H1 (cell line): ENCODE results near the gene TNFRSF18. TPM values are rescaled to one million over a fixed set of nuclear protein-coding genes. Genes with fewer than 3 reads are reported as not detected.
A peak's percentile ranks its signal among the peaks of the same experiment; 100 is the strongest.

Source experiments
- CTCF ChIA-PET: fragments of 300-600 bp; sonication (Branson Sonifier 250); formaldehyde crosslinking; loops from one replicate; lab custom pipeline; 2021; ENCODE audit not compliant: partially characterized antibody; lab: Charles Lee
- POLR2A ChIA-PET: fragments of 300-600 bp; sonication (Branson Sonifier 250); formaldehyde crosslinking; loops from one replicate; lab custom pipeline; 2021; ENCODE audit warnings: inconsistent platforms; ENCODE audit not compliant: partially characterized antibody; lab: Charles Lee
- DNase-seq, 2 experiments: peaks; one replicate each; pipeline versions ENCODE4 v3.0.0 to v3.0.0-alpha.2; 2010 to 2022; ENCODE audit warnings: low spot score in 2 of 2, low read depth in 1 of 2, mixed read lengths in 1 of 2
- FAIRE-seq: peaks from 2 replicates; lab custom pipeline; 2011; peaks lifted over from hg19 to GRCh38; lab: Jason Lieb, UNC
- H2AFZ ChIP-seq: 2 replicates; pipeline ENCODE4 v1.8.1; 2012; ENCODE audit warnings: low read length, inconsistent platforms
- H2AK5ac ChIP-seq: 2 replicates; pipeline ENCODE4 v1.6.1; 2013; ENCODE audit warnings: low read depth, low read length
- H2BK120ac ChIP-seq: replicated peaks from 2 replicates; pipeline ENCODE3; 2013; ENCODE audit warnings: low read depth, low read length, inconsistent platforms
- H2BK12ac ChIP-seq: 2 replicates; pipeline ENCODE4 v1.6.1; 2013; ENCODE audit warnings: low read depth, low read length
- H2BK15ac ChIP-seq: 2 replicates; pipeline ENCODE4 v1.6.1; 2013; ENCODE audit warnings: low read length
- H2BK20ac ChIP-seq: 2 replicates; pipeline ENCODE4 v1.6.1; 2013; ENCODE audit warnings: low read length
- H2BK5ac ChIP-seq: 2 replicates; pipeline ENCODE4 v1.6.1; 2013; ENCODE audit warnings: low read depth, low read length
- H3K14ac ChIP-seq: 2 replicates; pipeline ENCODE4 v1.6.1; 2013; ENCODE audit warnings: inconsistent platforms; ENCODE audit not compliant: insufficient read length
- H3K18ac ChIP-seq: 2 replicates; pipeline ENCODE4 v1.6.1; 2013; ENCODE audit warnings: low read length; ENCODE audit errors: extremely low read depth
- H3K23ac ChIP-seq: 2 replicates; pipeline ENCODE4 v1.6.1; 2013; ENCODE audit warnings: inconsistent platforms; ENCODE audit not compliant: insufficient read length
- H3K23me2 ChIP-seq: 2 replicates; pipeline ENCODE4 v1.6.1; 2013; ENCODE audit warnings: low read depth, low read length
- H3K27ac ChIP-seq: 2 replicates; pipeline ENCODE4 v1.6.1; 2011; ENCODE audit warnings: low read depth, low read length, inconsistent platforms
- H3K27me3 ChIP-seq, 4 experiments: replicated peaks in 1 of 4; 1 replicate in 1 of 4; 2 replicates in 3 of 4; pipeline versions ENCODE4 v1.6.1 to v1.8.1; 2011 to 2013; ENCODE audit warnings: low read length in 3 of 4, mild to moderate bottlenecking in 3 of 4, inconsistent platforms in 2 of 4, mixed read lengths in 2 of 4, moderate library complexity in 1 of 4; ENCODE audit not compliant: control insufficient read depth in 3 of 4, insufficient read depth in 3 of 4; ENCODE audit errors: extremely low read depth in 1 of 4
- H3K36me3 ChIP-seq, 4 experiments: 2 replicates each; pipeline versions ENCODE4 v1.6.1 to v1.8.1; 2011 to 2013; ENCODE audit warnings: mild to moderate bottlenecking in 4 of 4, low read length in 3 of 4, moderate library complexity in 2 of 4, control low read depth in 1 of 4, inconsistent platforms in 1 of 4; ENCODE audit not compliant: insufficient read depth in 4 of 4, control insufficient read depth in 2 of 4
- H3K4ac ChIP-seq: replicated peaks from 2 replicates; pipeline ENCODE3; 2013; ENCODE audit warnings: low read length, low read depth, mixed read lengths, inconsistent platforms; ENCODE audit not compliant: insufficient read length
- H3K4me1 ChIP-seq, 4 experiments: replicated peaks in 1 of 4; 1 replicate in 1 of 4; 2 replicates in 3 of 4; pipeline versions ENCODE4 v1.6.1 to v1.8.1; 2011 to 2013; ENCODE audit warnings: low read length in 3 of 4, inconsistent platforms in 2 of 4, mixed read lengths in 1 of 4; ENCODE audit not compliant: insufficient read depth in 4 of 4, control insufficient read depth in 3 of 4
- H3K4me2 ChIP-seq, 2 experiments: 2 replicates each; pipeline versions ENCODE4 v1.6.1 to v1.8.1; 2011 to 2013; ENCODE audit warnings: low read depth in 2 of 2, low read length in 2 of 2, control low read depth in 1 of 2, inconsistent platforms in 1 of 2, mild to moderate bottlenecking in 1 of 2; ENCODE audit not compliant: insufficient read depth in 1 of 2
- H3K4me3 ChIP-seq, 4 experiments: fragments of 200-600, 300-600 bp in 1 of 4; sonication (generic), shearing (Covaris generic), sonication (Bioruptor Twin) in 1 of 4; 2 replicates each; pipeline versions ENCODE4 v1.5.1 to v1.8.1; 2011 to 2016; ENCODE audit warnings: low read length in 4 of 4, low read depth in 3 of 4, control low read depth in 2 of 4, inconsistent platforms in 2 of 4, mild to moderate bottlenecking in 2 of 4, mixed read lengths in 1 of 4, moderate library complexity in 1 of 4; ENCODE audit not compliant: insufficient read depth in 2 of 4; ENCODE audit errors: extremely low read depth in 1 of 4
- H3K56ac ChIP-seq: replicated peaks from 2 replicates; pipeline ENCODE3; 2013; ENCODE audit warnings: low read depth, mild to moderate bottlenecking, mixed read lengths, low read length, inconsistent platforms; ENCODE audit not compliant: insufficient read length
- H3K79me1 ChIP-seq: 2 replicates; pipeline ENCODE4 v1.6.1; 2013; ENCODE audit warnings: low read depth, low read length, control low read depth
- H3K79me2 ChIP-seq, 2 experiments: 2 replicates each; pipeline versions ENCODE4 v1.6.1 to v1.8.1; 2012 to 2013; ENCODE audit warnings: low read length in 2 of 2, mild to moderate bottlenecking in 2 of 2, inconsistent platforms in 1 of 2; ENCODE audit not compliant: insufficient read depth in 2 of 2, control insufficient read depth in 1 of 2
- H3K9ac ChIP-seq, 4 experiments: replicated peaks in 1 of 4; 1 replicate in 1 of 4; 2 replicates in 3 of 4; pipeline versions ENCODE4 v1.6.1 to v1.8.1; 2011 to 2013; ENCODE audit warnings: low read depth in 3 of 4, low read length in 3 of 4, control low read depth in 2 of 4, mild to moderate bottlenecking in 2 of 4, moderate library complexity in 2 of 4, inconsistent platforms in 1 of 4; ENCODE audit errors: extremely low read depth in 1 of 4
- H3K9me3 ChIP-seq, 2 experiments: 2 replicates each; pipeline versions ENCODE4 v1.6.1 to v1.8.1; 2012 to 2013; ENCODE audit warnings: mild to moderate bottlenecking in 2 of 2, moderate library complexity in 2 of 2, control low read depth in 1 of 2, inconsistent platforms in 1 of 2, low read depth in 1 of 2, low read length in 1 of 2, mixed read lengths in 1 of 2; ENCODE audit not compliant: insufficient read depth in 2 of 2
- H4K20me1 ChIP-seq, 2 experiments: replicated peaks in 1 of 2; 2 replicates each; pipeline versions ENCODE3 to v1.8.1; 2011 to 2013; ENCODE audit warnings: inconsistent platforms in 2 of 2, low read length in 2 of 2, mild to moderate bottlenecking in 1 of 2; ENCODE audit not compliant: insufficient read depth in 2 of 2, control insufficient read depth in 1 of 2
- H4K5ac ChIP-seq: 2 replicates; pipeline ENCODE4 v1.6.1; 2013; ENCODE audit warnings: low read length, low read depth, mixed read lengths, inconsistent platforms; ENCODE audit not compliant: insufficient read length
- H4K8ac ChIP-seq: 2 replicates; pipeline ENCODE4 v1.8.0; 2013; ENCODE audit warnings: mild to moderate bottlenecking, moderate library complexity, low read length, inconsistent platforms; ENCODE audit not compliant: insufficient read depth; ENCODE audit errors: extremely low read depth
- H4K91ac ChIP-seq: replicated peaks from 2 replicates; pipeline ENCODE3; 2013; ENCODE audit warnings: low read length, mixed read lengths, inconsistent platforms; ENCODE audit not compliant: insufficient read length
- ATF2 ChIP-seq: IDR thresholded peaks from 2 replicates; pipeline ENCODE4 v1.6.1; 2012; ENCODE audit warnings: low read length, inconsistent platforms
- ATF3 ChIP-seq: IDR thresholded peaks from 2 replicates; pipeline ENCODE4 v1.6.1; 2011; ENCODE audit warnings: low read depth, mild to moderate bottlenecking, low read length; ENCODE audit not compliant: insufficient read depth
- GABPA ChIP-seq: IDR thresholded peaks from 2 replicates; pipeline ENCODE4 v1.6.1; 2011; ENCODE audit warnings: mild to moderate bottlenecking, low read length, moderate library complexity, borderline replicate concordance; ENCODE audit not compliant: insufficient read depth
- JUND ChIP-seq: IDR thresholded peaks from 2 replicates; pipeline ENCODE4 v1.6.1; 2011; ENCODE audit warnings: mild to moderate bottlenecking, improper control_type of control experiment, low read length
- KDM1A ChIP-seq: fragments of 200-600, 300-600 bp; sonication (generic); IDR thresholded peaks from 2 replicates; pipeline ENCODE4 v1.7.1; 2016; ENCODE audit warnings: mild to moderate bottlenecking, low read length, borderline replicate concordance
- POU5F1 ChIP-seq: IDR thresholded peaks from 2 replicates; pipeline ENCODE4 v1.6.1; 2011; ENCODE audit warnings: low read depth, mild to moderate bottlenecking, low read length, moderate library complexity
- SAP30 ChIP-seq: fragments of 300-600 bp; sonication (generic); IDR thresholded peaks from 2 replicates; pipeline ENCODE4 v1.7.1; 2012; ENCODE audit warnings: low read length, moderate library complexity, mild to moderate bottlenecking, inconsistent platforms; ENCODE audit not compliant: insufficient read depth, insufficient replicate concordance
- SP2 ChIP-seq: IDR thresholded peaks from 2 replicates; pipeline ENCODE4 v1.6.1; 2012; ENCODE audit warnings: mild to moderate bottlenecking, low read length, inconsistent platforms
- WGBS, 2 experiments: shearing (Covaris generic) in 1 of 2; methylation state at CpG; one replicate each; pipeline versions ENCODE4 v1.1.6 to v1.1.7; 2013 to 2015; ENCODE audit warnings: low lambda C conversion rate in 2 of 2, mixed read lengths in 2 of 2, inconsistent platforms in 1 of 2, low coverage in 1 of 2, missing lambda C conversion rate in 1 of 2; ENCODE audit not compliant: insufficient replicate concordance in 2 of 2, insufficient coverage in 1 of 2, insufficient read length in 1 of 2; ENCODE audit errors: extremely low coverage in 1 of 2, missing lambda C conversion rate in 1 of 2; 5-methylcytosine and 5-hydroxymethylcytosine counted together
- polyA plus RNA-seq, 7 experiments: library from polyadenylated mRNA; depleted of rRNA in 3 of 7; stranded (reverse) in 5 of 7; unstranded in 2 of 7; fragments of >200 nt in 5 of 7; fragments of 200-250 nt in 2 of 7; gene quantifications; 1 replicate in 5 of 7; 2 replicates in 1 of 7; 4 replicates in 1 of 7; pipeline versions ENCODE4 v1.2.1 to v1.2.3, GENCODE V29; 2011 to 2013; ENCODE audit warnings: missing spikeins in 2 of 7, mixed read lengths in 2 of 7
- total RNA-seq: library from RNA; stranded (reverse); fragmentation: NEBNext Ultra II Directional; extraction: Animal tissue kit (Norgen Biotek cat#: 25700); gene quantifications from 2 replicates; pipeline ENCODE4 v1.2.1, GENCODE V29; 2021

Gene TNFRSF18
- total and polyA plus RNA-seq, 2 of the 8 experiments (the other 6 are each of a cell fraction or from before 2014, with no cell fraction given) = 1.5 to 2.5 TPM

GRCh38 chr1:1246577-1247340 lies 40.4 kb upstream of the TNFRSF18 start, which contains the start of gene C1QTNF12:
Gene C1QTNF12 (minus strand): TSS chr1:1246722. CDS start chr1:1246690, 32 bp downstream.
- Histone ChIP-seq H3K4me3 (peak within 1 kb of the TSS in 3 of 4 experiments; percentile 2 to 51 (median 15); a peak in 4 of 8 replicates), H3K4me2 (peak within 1 kb of the TSS; percentile 24 to 70; a peak in 3 of 4 replicates), H3K4me1 (peaks cover 0 to 8% (median under 1%) of the 10 kb centered on the region in 4 experiments; a peak in 5 of 7 replicates), H4K5ac (no peak within 1 kb of the TSS), H3K18ac (peak within 1 kb of the TSS; percentile 48), H3K23ac (no peak within 1 kb of the TSS), H2AK5ac (peak within 1 kb of the TSS; percentile 75; the same call in 1 of the 2 replicates), H3K14ac (no peak within 1 kb of the TSS), H2BK20ac (no peak within 1 kb of the TSS), H3K23me2 (no peaks in the 10 kb centered on the region; the same call in 1 of the 2 replicates), H2BK120ac (no peak within 1 kb of the TSS), H3K79me1 (no peaks in the 10 kb centered on the region), H3K9ac (peak within 1 kb of the TSS in 1 of 4 experiments; percentile 62; a peak in 1 of 7 replicates), H3K36me3 (no peaks in the 10 kb centered on the region), H2BK15ac (no peak within 1 kb of the TSS), H3K4ac (peak within 1 kb of the TSS; percentile 85), H3K79me2 (no peaks in the 10 kb centered on the region; a peak in 1 of 4 replicates), H3K56ac (no peak within 1 kb of the TSS), H3K27ac (no peak within 1 kb of the TSS), H2AFZ (no peak within 1 kb of the TSS), H3K9me3 (no peaks in the 10 kb centered on the region), H2BK5ac (no peak within 1 kb of the TSS), H3K27me3 (peaks cover 2 to 19% (median 11%) of the 10 kb centered on the region in 4 experiments; a peak in 6 of 7 replicates), H4K20me1 (peaks cover 4 to 9% of the 10 kb centered on the region in 2 experiments), H4K91ac (peak within 1 kb of the TSS; percentile 81), H4K8ac (peak within 1 kb of the TSS; percentile 85), H2BK12ac (no peak within 1 kb of the TSS)
- DNase-seq = no peak
- ChIA-PET POLR2A (interaction anchor here (0.7 to 2.0 kb wide), 5 partner anchors 9 to 215 kb away, joined by 3 to 7 read pairs (median 4); partner anchors contain the start of genes B3GALT6 and SDF4), CTCF (interaction anchor here (0.7 to 1.9 kb wide), 6 partner anchors 10 to 262 kb away, joined by 3 to 6 read pairs (median 3); no protein-coding TSS in a partner anchor)
- WGBS, 2 experiments = 25% methylated on average over 41 of the region's 74 CpGs; no CpG with 5 or more reads in 1 of the 2 experiments
- FAIRE-seq = no peak
- TF ChIP-seq SAP30 (no peak), ATF2 (no peak), SP2 (no peak), JUND (no peak), KDM1A (no peak), GABPA (peak; percentile 68), ATF3 (no peak), POU5F1 (no peak)
